CD8-positive, alpha-beta memory T cell (primary cell): ENCODE results near the gene COL26A1. TPM values are rescaled to one million over a fixed set of nuclear protein-coding genes. Genes with fewer than 3 reads are reported as not detected.
"Not testable (repeated sequence)": the region's sequence is repeated elsewhere in the genome, so short reads cannot be mapped to it uniquely, and the experiment has no call there.

Experiments
- CTCF ChIA-PET: fragments of 350-600 bp; sonication (Branson Sonifier 250); formaldehyde crosslinking; loops from one replicate; lab custom pipeline; 2021; ENCODE audit warnings: antibody characterized with exemption; lab: Charles Lee
- POLR2A ChIA-PET: fragments of 350-600 bp; sonication (Branson Sonifier 250); formaldehyde crosslinking; loops from one replicate; lab custom pipeline; 2021; ENCODE audit warnings: antibody characterized with exemption; lab: Charles Lee
- DNase-seq, 5 donors: peaks; one replicate each; pipeline versions ENCODE4 v3.0.0 to v3.0.0-alpha.2; 2020 to 2022; ENCODE audit warnings: mixed read lengths in 1 of 5
- H3K27ac ChIP-seq: one replicate; pipeline ENCODE4 v1.7.0; 2013; ENCODE audit warnings: low read depth, mild to moderate bottlenecking, low read length, moderate library complexity
- H3K27me3 ChIP-seq: 2 replicates; pipeline ENCODE4 v1.7.0; 2013; ENCODE audit warnings: low read length, mild to moderate bottlenecking; ENCODE audit not compliant: insufficient read depth, poor library complexity, severe bottlenecking
- H3K36me3 ChIP-seq: 2 replicates; pipeline ENCODE4 v1.7.0; 2013; ENCODE audit warnings: mild to moderate bottlenecking, low read length, moderate library complexity; ENCODE audit not compliant: insufficient read depth
- H3K4me1 ChIP-seq: 2 replicates; pipeline ENCODE4 v1.7.0; 2013; ENCODE audit warnings: mild to moderate bottlenecking, low read length, moderate library complexity; ENCODE audit not compliant: insufficient read depth
- H3K4me3 ChIP-seq: 2 replicates; pipeline ENCODE4 v1.7.0; 2013; ENCODE audit warnings: mild to moderate bottlenecking, low read length
- H3K9me3 ChIP-seq: 2 replicates; pipeline ENCODE4 v1.7.0; 2013; ENCODE audit warnings: mild to moderate bottlenecking, low read length
- H3K27ac Mint-ChIP-seq, 8 donors: one replicate each; pipeline ENCODE4 v1.8.0; 2020 to 2021; ENCODE audit warnings: mixed read lengths in 8 of 8, mild to moderate bottlenecking in 6 of 8, inconsistent platforms in 3 of 8, moderate library complexity in 3 of 8
- H3K27me3 Mint-ChIP-seq, 2 donors: one replicate each; pipeline ENCODE4 v1.8.0; 2020 to 2021; ENCODE audit warnings: mixed read lengths in 2 of 2, mild to moderate bottlenecking in 1 of 2, moderate library complexity in 1 of 2
- H3K36me3 Mint-ChIP-seq, 3 donors: one replicate each; pipeline ENCODE4 v1.8.0; 2020 to 2021; ENCODE audit warnings: mixed read lengths in 3 of 3, inconsistent platforms in 1 of 3, mild to moderate bottlenecking in 1 of 3
- H3K4me1 Mint-ChIP-seq, 3 donors: one replicate each; pipeline ENCODE4 v1.8.0; 2020 to 2021; ENCODE audit warnings: mixed read lengths in 3 of 3, inconsistent platforms in 1 of 3, mild to moderate bottlenecking in 1 of 3
- H3K4me3 Mint-ChIP-seq, 7 donors: one replicate each; pipeline ENCODE4 v1.8.0; 2020 to 2021; ENCODE audit warnings: mixed read lengths in 7 of 7, mild to moderate bottlenecking in 6 of 7, moderate library complexity in 4 of 7, inconsistent platforms in 2 of 7
- H3K9me3 Mint-ChIP-seq, 5 donors: one replicate each; pipeline ENCODE4 v1.8.0; 2020 to 2022; ENCODE audit warnings: mixed read lengths in 5 of 5, mild to moderate bottlenecking in 3 of 5, moderate library complexity in 2 of 5, inconsistent platforms in 1 of 5
- polyA plus RNA-seq: library from polyadenylated mRNA; unstranded; fragments of 300-500 nt; fragmentation: Illumina TruSeq; gene quantifications from one replicate; pipeline ENCODE4 v1.2.3, GENCODE V29; 2021
- total RNA-seq, 2 experiments: library from RNA; stranded (reverse); gene quantifications; one replicate each; pipeline ENCODE4 v1.2.3, GENCODE V29; 2021

Gene COL26A1
- total and polyA plus RNA-seq, 3 experiments from 2014 or later = not detected

- Histone ChIP-seq H3K9me3 (no peaks in the 10 kb centered on the region), H3K4me3 (no peak overlapping the region), H3K4me1 (no peaks in the 10 kb centered on the region), H3K27ac (no peak overlapping the region), H3K27me3 (no peaks in the 10 kb centered on the region), H3K36me3 (no peaks in the 10 kb centered on the region)
- DNase-seq = no peak
- Mint-ChIP-seq H3K9me3 (no peaks in the 10 kb centered on the region), H3K27ac (no peak overlapping the region), H3K4me1 (peaks cover 0 to 6% (median 0%) of the 10 kb centered on the region in 3 donors), H3K36me3 (no peaks in the 10 kb centered on the region), H3K27me3 (peaks cover 0 to 7% of the 10 kb centered on the region in 2 donors), H3K4me3 (no peak overlapping the region)
- POLR2A ChIA-PET = no interaction called here
- CTCF ChIA-PET = interaction anchor here (1.1 to 1.5 kb wide), 2 partner anchors 10 to 29 kb away, joined by 3 read pairs; partner anchors contain the start of gene COL26A1
Measured at GRCh38 chr7:101333912-101334311, 28.8 kb upstream of the COL26A1 start.

- H3K27me3 ChIP-seq = no peaks in the 10 kb centered on the region
- Mint-ChIP-seq H3K27ac (peak overlapping the region in 1 of 8 donors; percentile 69), H3K4me3 (no peak overlapping the region), H3K36me3 (no peaks in the 10 kb centered on the region), H3K9me3 (no peaks in the 10 kb centered on the region), H3K4me1 (no peaks in the 10 kb centered on the region), H3K27me3 (peaks cover 5 to 7% of the 10 kb centered on the region in 2 donors)
- POLR2A ChIA-PET = no interaction called here
- H3K4me3 ChIP-seq = no peak overlapping the region
- H3K36me3 ChIP-seq = no peaks in the 10 kb centered on the region
- no peaks in the 10 kb centered on the region for H3K4me1 ChIP-seq
- DNase-seq = no peak
- CTCF ChIA-PET = interaction anchor here (1.2 kb wide), 1 partner anchor 25 kb away, joined by 4 read pairs; no protein-coding TSS in a partner anchor
- no peaks in the 10 kb centered on the region for H3K9me3 ChIP-seq
- H3K27ac ChIP-seq = no peak overlapping the region
Measured at GRCh38 chr7:101340379-101340778, 22.3 kb upstream of the COL26A1 start.

GRCh38 chr7:101342892-101343291 is 19.8 kb upstream of the COL26A1 start:
- Mint-ChIP-seq H3K9me3 (no peaks in the 10 kb centered on the region), H3K4me3 (no peak overlapping the region), H3K27me3 (peaks cover 5 to 7% of the 10 kb centered on the region in 2 donors), H3K4me1 (no peaks in the 10 kb centered on the region), H3K27ac (no peak overlapping the region), H3K36me3 (no peaks in the 10 kb centered on the region)
- CTCF ChIA-PET = no interaction called here
- Histone ChIP-seq H3K9me3 (no peaks in the 10 kb centered on the region), H3K27me3 (no peaks in the 10 kb centered on the region), H3K27ac (no peak overlapping the region), H3K36me3 (no peaks in the 10 kb centered on the region), H3K4me1 (no peaks in the 10 kb centered on the region), H3K4me3 (no peak overlapping the region)
- POLR2A ChIA-PET = no interaction called here
- DNase-seq = no peak

- no peaks in the 10 kb centered on the region for H3K27me3 ChIP-seq
- H3K9me3 Mint-ChIP-seq = no peaks in the 10 kb centered on the region
- H3K27ac ChIP-seq = no peak overlapping the region
- ChIA-PET POLR2A (no interaction called here), CTCF (no interaction called here)
- DNase-seq = no peak
- no peaks in the 10 kb centered on the region for H3K36me3 Mint-ChIP-seq
- no peaks in the 10 kb centered on the region for H3K4me1 ChIP-seq
- H3K27me3 Mint-ChIP-seq = peaks cover 6 to 18% of the 10 kb centered on the region in 2 donors
- H3K27ac Mint-ChIP-seq = no peak overlapping the region
- no peak overlapping the region for H3K4me3 Mint-ChIP-seq
- peaks cover 4 to 5% (median 5%) of the 10 kb centered on the region in 3 donors for H3K4me1 Mint-ChIP-seq
- H3K4me3 ChIP-seq = no peak overlapping the region
- no peaks in the 10 kb centered on the region for H3K9me3 ChIP-seq
- H3K36me3 ChIP-seq = no peaks in the 10 kb centered on the region
Measured at GRCh38 chr7:101347477-101347876, 15.2 kb upstream of the COL26A1 start.

GRCh38 chr7:101348456-101349067 is 14.1 kb upstream of the COL26A1 start:
- Mint-ChIP-seq H3K4me1 (peaks cover 4 to 11% (median 8%) of the 10 kb centered on the region in 3 donors), H3K27me3 (peaks cover 6 to 22% of the 10 kb centered on the region in 2 donors)
- H3K36me3 Mint-ChIP-seq, H3K9me3 ChIP-seq, H3K27ac Mint-ChIP-seq, H3K4me3 Mint-ChIP-seq, POLR2A ChIA-PET, H3K4me1 ChIP-seq, H3K36me3 ChIP-seq, H3K27ac ChIP-seq, DNase-seq, H3K27me3 ChIP-seq, H3K4me3 ChIP-seq, CTCF ChIA-PET, H3K9me3 Mint-ChIP-seq: not testable (repeated sequence)

- H3K27me3 Mint-ChIP-seq = peaks cover 6 to 22% of the 10 kb centered on the region in 2 donors
- H3K27ac ChIP-seq, H3K27me3 ChIP-seq, DNase-seq, H3K36me3 ChIP-seq, H3K9me3 Mint-ChIP-seq, H3K27ac Mint-ChIP-seq, CTCF ChIA-PET, H3K9me3 ChIP-seq, H3K36me3 Mint-ChIP-seq, H3K4me1 ChIP-seq, POLR2A ChIA-PET, H3K4me3 ChIP-seq, H3K4me3 Mint-ChIP-seq: not testable (repeated sequence)
- H3K4me1 Mint-ChIP-seq = peaks cover 4 to 11% (median 8%) of the 10 kb centered on the region in 3 donors
Measured at GRCh38 chr7:101349300-101349699, 13.4 kb upstream of the COL26A1 start.

GRCh38 chr7:101352920-101353308 is 9.8 kb upstream of the COL26A1 start:
- ChIA-PET CTCF (no interaction called here), POLR2A (no interaction called here)

GRCh38 chr7:101357433-101357832 is 5.2 kb upstream of the COL26A1 start:
- Mint-ChIP-seq H3K27me3 (peaks cover 26 to 28% of the 10 kb centered on the region in 2 donors), H3K9me3 (peaks cover 0 to 3% (median 0%) of the 10 kb centered on the region in 5 donors), H3K4me1 (peaks cover 3 to 9% (median 6%) of the 10 kb centered on the region in 3 donors), H3K4me3 (no peak overlapping the region), H3K27ac (no peak overlapping the region), H3K36me3 (no peaks in the 10 kb centered on the region)
- no peak overlapping the region for H3K27ac ChIP-seq
- no peaks in the 10 kb centered on the region for H3K9me3 ChIP-seq
- DNase-seq = no peak
- H3K36me3 ChIP-seq = no peaks in the 10 kb centered on the region
- H3K27me3 ChIP-seq = peaks cover 4% of the 10 kb centered on the region
- ChIA-PET POLR2A (no interaction called here), CTCF (no interaction called here)
- H3K4me3 ChIP-seq = no peak overlapping the region
- H3K4me1 ChIP-seq = no peaks in the 10 kb centered on the region

More at GRCh38 chr7:101352920-101353308, 9.8 kb upstream of the COL26A1 start:
- H3K9me3 Mint-ChIP-seq = peaks cover 0 to 2% (median 0%) of the 10 kb centered on the region in 5 donors
- Histone ChIP-seq H3K4me3 (no peak overlapping the region), H3K36me3 (no peaks in the 10 kb centered on the region), H3K4me1 (no peaks in the 10 kb centered on the region), H3K9me3 (no peaks in the 10 kb centered on the region), H3K27me3 (peaks cover 4% of the 10 kb centered on the region), H3K27ac (no peak overlapping the region)
- H3K36me3 Mint-ChIP-seq = no peaks in the 10 kb centered on the region
- no peak overlapping the region for H3K4me3 Mint-ChIP-seq
- H3K4me1 Mint-ChIP-seq = peaks cover 4 to 11% (median 8%) of the 10 kb centered on the region in 3 donors
- H3K27ac Mint-ChIP-seq = no peak overlapping the region
- DNase-seq = no peak
- peaks cover 14 to 32% of the 10 kb centered on the region in 2 donors for H3K27me3 Mint-ChIP-seq
